ENCODE results near the gene ZBTB21. TPM values are rescaled to one million over a fixed set of nuclear protein-coding genes. Genes with fewer than 3 reads are reported as not detected.

Gene ZBTB21
- total and polyA plus RNA-seq, 2 of the 8 experiments (the other 6 are each of a cell fraction or from before 2014, with no cell fraction given): 3.9 to 17.8 TPM

DNA sequence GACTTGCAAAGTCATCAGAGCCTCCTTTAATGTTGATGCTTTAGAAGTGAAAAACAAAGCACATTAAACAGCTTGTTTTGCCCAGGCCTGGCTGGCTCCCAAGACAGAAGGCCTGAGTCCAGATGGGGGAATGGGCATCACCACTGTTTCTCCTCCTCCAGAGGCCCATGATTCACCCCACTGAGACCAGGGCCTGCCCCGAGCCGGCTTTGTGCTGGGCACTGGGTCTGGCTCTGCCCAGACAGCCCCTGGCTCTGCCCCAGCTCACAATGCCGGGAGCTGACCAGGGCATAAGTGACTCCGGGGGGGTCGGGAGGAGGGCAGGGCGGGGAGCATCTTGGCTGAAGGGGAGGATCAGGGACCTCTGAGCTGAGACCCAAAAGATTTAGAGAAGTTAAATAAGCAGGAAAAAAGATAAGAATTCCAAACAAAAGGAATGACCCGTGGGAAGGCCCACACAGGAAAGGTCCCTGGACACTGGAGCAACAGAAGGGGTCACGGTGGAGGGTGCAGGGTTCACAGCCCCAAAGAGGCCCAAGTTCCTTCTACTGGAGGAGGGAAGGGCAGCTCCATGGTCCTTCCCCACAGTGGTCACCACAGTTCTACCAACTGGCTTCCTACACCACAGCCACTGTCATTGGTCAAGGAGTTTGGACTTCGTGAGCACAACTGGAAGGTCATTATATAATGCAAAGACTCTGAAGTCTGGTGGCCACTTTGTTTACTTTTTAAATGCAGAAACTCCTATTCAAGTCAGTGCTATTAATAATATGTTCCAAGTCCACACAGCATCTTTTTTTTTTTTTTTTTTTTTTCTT, 61.9 kb downstream of the ZBTB21 start (continued):
- TF ChIP-seq SP4 (IDR thresholded peaks at IDR 0.05; ENCODE audit: low read length) (no peak), EGR1 (IDR thresholded peaks at IDR 0.05; ENCODE audit: borderline replicate concordance, low read depth, low read length) (no peak), TCF12 (IDR thresholded peaks at IDR 0.05; ENCODE audit: low read depth, low read length) (no peak), KDM1A (IDR thresholded peaks at IDR 0.05; ENCODE audit: borderline replicate concordance, low read length) (no peak), RNF2 (IDR thresholded peaks at IDR 0.05; ENCODE audit: borderline replicate concordance, low read depth, low read length, missing control alignments, poor library complexity, severe bottlenecking) (no peak), SIX5 (IDR thresholded peaks at IDR 0.05; ENCODE audit: low read depth, low read length) (no peak), JUND (IDR thresholded peaks at IDR 0.05; ENCODE audit: low read length) (no peak)
